K562 (cell line): ENCODE results near the gene RBM5. TPM values are rescaled to one million over a fixed set of nuclear protein-coding genes. Genes with fewer than 3 reads are reported as not detected.

Source experiments
- ATAC-seq: fragments of 200-7000 bp; cut with Tn5 transposase; 3 replicates; pipeline ENCODE4 v1.9.1; 2020; ENCODE audit warnings: moderate library complexity
- BruUV-seq: library from RNA; stranded (reverse); fragments of 400-500 nt; replicated peaks from 2 replicates; lab custom pipeline; 2021; lab: Mats Ljungman, UMichigan
- CTCF ChIA-PET: fragments of 300-600 bp; formaldehyde crosslinking; extraction: SDS; loops from one replicate; lab custom pipeline; 2021; ENCODE audit warnings: low intra/inter-chr PET ratio; lab: Yijun Ruan, JAX
- POLR2A ChIA-PET: fragments of 300-600, 350-650 bp; sonication (Branson Sonifier 250); formaldehyde crosslinking; extraction: SDS; loops from one replicate; lab custom pipeline; 2021; ENCODE audit warnings: antibody characterized with exemption, inconsistent platforms; lab: Yijun Ruan, JAX
- DNase-seq, 4 experiments: peaks; one replicate each; pipeline versions ENCODE4 v3.0.0 to v3.0.0-alpha.2; 2011 to 2018; ENCODE audit warnings: low spot score in 3 of 4, mixed read lengths in 3 of 4; ENCODE audit errors: extremely low read depth in 1 of 4
- FAIRE-seq: peaks from 2 replicates; lab custom pipeline; 2011; peaks lifted over from hg19 to GRCh38; lab: Jason Lieb, UNC
- H2AFZ ChIP-seq: 2 replicates; pipeline ENCODE4 v1.6.0; 2011; ENCODE audit warnings: low read depth, low read length, control low read depth, inconsistent platforms
- H3K27ac ChIP-seq: fragments of 200-600 bp; 3 replicates; pipeline ENCODE4 v1.8.0; 2011; ENCODE audit warnings: low read depth, mild to moderate bottlenecking, control low read depth, inconsistent platforms, low read length, moderate library complexity, mixed read lengths; ENCODE audit errors: extremely low read depth
- H3K27me3 ChIP-seq, 2 experiments: fragments of 300-600 bp in 1 of 2; 2 replicates in 1 of 2; 3 replicates in 1 of 2; pipeline versions ENCODE4 v1.6.0 to v1.8.0; 2011; ENCODE audit warnings: inconsistent platforms in 2 of 2, low read length in 2 of 2, mild to moderate bottlenecking in 1 of 2, mixed read lengths in 1 of 2, moderate library complexity in 1 of 2; ENCODE audit not compliant: control insufficient read depth in 2 of 2, insufficient read depth in 2 of 2
- H3K36me3 ChIP-seq: fragments of 300-600 bp; 3 replicates; pipeline ENCODE4 v1.8.0; 2011; ENCODE audit warnings: mild to moderate bottlenecking, low read length, inconsistent platforms; ENCODE audit not compliant: control insufficient read depth, insufficient read depth
- H3K4me1 ChIP-seq, 2 experiments: fragments of 200-600 bp in 1 of 2; replicated peaks in 1 of 2; 2 replicates in 1 of 2; 3 replicates in 1 of 2; pipeline versions ENCODE4 v1.5.1 to v1.8.0; 2011; ENCODE audit warnings: inconsistent platforms in 2 of 2, low read length in 2 of 2, mild to moderate bottlenecking in 1 of 2, mixed read lengths in 1 of 2, moderate library complexity in 1 of 2; ENCODE audit not compliant: control insufficient read depth in 2 of 2, insufficient read depth in 2 of 2
- H3K4me2 ChIP-seq: 2 replicates; pipeline ENCODE4 v1.6.1; 2011; ENCODE audit warnings: low read length, control low read depth, inconsistent platforms, mixed read lengths; ENCODE audit not compliant: insufficient read depth
- H3K4me3 ChIP-seq: fragments of 200-600 bp; sonication (generic), shearing (Covaris generic); 2 replicates; pipeline ENCODE4 v1.5.1; 2016; ENCODE audit warnings: control low read depth, inconsistent platforms
- H3K79me2 ChIP-seq: fragments of 200-600 bp; 3 replicates; pipeline ENCODE4 v1.8.0; 2011; ENCODE audit warnings: low read length, inconsistent platforms; ENCODE audit not compliant: control insufficient read depth, insufficient read depth
- H3K9ac ChIP-seq, 2 experiments: 2 replicates each; pipeline versions ENCODE4 v1.6.0 to v1.6.1; 2011; ENCODE audit warnings: low read depth in 2 of 2, low read length in 2 of 2, control low read depth in 1 of 2, inconsistent platforms in 1 of 2, mild to moderate bottlenecking in 1 of 2, mixed read lengths in 1 of 2; ENCODE audit not compliant: insufficient read depth in 1 of 2
- H3K9me1 ChIP-seq: one replicate; pipeline ENCODE4 v1.6.0; 2011; ENCODE audit warnings: inconsistent platforms, mild to moderate bottlenecking, low read length, moderate library complexity; ENCODE audit not compliant: control insufficient read depth, insufficient read depth
- H3K9me3 ChIP-seq: replicated peaks from 2 replicates; pipeline ENCODE4 v1.5.1; 2011; ENCODE audit warnings: low read depth, low read length, inconsistent platforms; ENCODE audit not compliant: control insufficient read depth, insufficient read depth
- H4K20me1 ChIP-seq: replicated peaks from 2 replicates; pipeline ENCODE4 v1.6.1; 2011; ENCODE audit warnings: low read length, inconsistent platforms, mixed read lengths; ENCODE audit not compliant: control insufficient read depth, insufficient read depth
- ARID3A ChIP-seq: IDR thresholded peaks from 2 replicates; pipeline ENCODE4 v1.6.1; 2012; ENCODE audit warnings: low read depth, low read length, improper control_type of control experiment, borderline replicate concordance
- BHLHE40 ChIP-seq: IDR thresholded peaks from 2 replicates; pipeline ENCODE4 v1.6.1; 2011; ENCODE audit warnings: low read length, improper control_type of control experiment
- CC2D1A ChIP-seq: fragments of 450-650 bp; IDR thresholded peaks from 2 replicates; pipeline ENCODE4 v1.6.1; 2017; ENCODE audit warnings: mild to moderate bottlenecking
- CCNT2 ChIP-seq: IDR thresholded peaks from 2 replicates; pipeline ENCODE4 v1.6.1; 2011; ENCODE audit warnings: borderline replicate concordance, low read depth, mild to moderate bottlenecking, moderate library complexity, mixed read lengths, low read length; ENCODE audit not compliant: insufficient read length; ENCODE audit errors: extremely low read depth
- FOXJ2 ChIP-seq: fragments of 200-800 bp; sonication (Bioruptor generic); IDR thresholded peaks from 2 replicates; pipeline ENCODE4 v1.6.1; 2016; ENCODE audit warnings: missing genetic modification characterization, missing compliant biosample characterization
- HOXB6 ChIP-seq: fragments of 250-450 bp; sonication (Bioruptor Pico); IDR thresholded peaks from 2 replicates; pipeline ENCODE4 v1.5.1; 2022; ENCODE audit warnings: mild to moderate bottlenecking, borderline replicate concordance
- JUNB ChIP-seq: fragments of 450-650 bp; formaldehyde crosslinking; conservative IDR thresholded peaks from 2 replicates; pipeline ENCODE4 v1.4.0; 2020; ENCODE audit warnings: mild to moderate bottlenecking
- KAT7 ChIP-seq: sonication (generic); formaldehyde crosslinking; IDR thresholded peaks from 2 replicates; pipeline ENCODE4 v1.8.0; 2022; ENCODE audit warnings: missing genetic modification reagents, mild to moderate bottlenecking, borderline replicate concordance
- NFRKB ChIP-seq: fragments of 450-650 bp; IDR thresholded peaks from 2 replicates; pipeline ENCODE4 v1.6.1; 2016; ENCODE audit warnings: low read depth
- NR2F6 ChIP-seq: fragments of 450-650 bp; formaldehyde crosslinking; IDR thresholded peaks from 2 replicates; pipeline ENCODE4 v1.4.0; 2020; ENCODE audit warnings: mild to moderate bottlenecking
- PREB ChIP-seq: sonication (generic); formaldehyde crosslinking; IDR thresholded peaks from 2 replicates; pipeline ENCODE4 v1.8.1; 2023; ENCODE audit warnings: mild to moderate bottlenecking, missing genetic modification reagents
- SAFB2 ChIP-seq: fragments of 200-400 bp; formaldehyde crosslinking; IDR thresholded peaks from 2 replicates; pipeline ENCODE4 v1.6.1; 2018; ENCODE audit warnings: borderline replicate concordance, low read length, low read depth, moderate library complexity; ENCODE audit not compliant: severe bottlenecking
- THAP7 ChIP-seq: fragments of 250-450 bp; sonication (Bioruptor Pico); IDR thresholded peaks from 2 replicates; pipeline ENCODE4 v1.5.0; 2021
- THRA ChIP-seq: fragments of 450-650 bp; IDR thresholded peaks from 2 replicates; pipeline ENCODE4 v1.6.1; 2017; ENCODE audit warnings: mild to moderate bottlenecking, moderate library complexity
- ZBTB1 ChIP-seq: sonication (generic); formaldehyde crosslinking; IDR thresholded peaks from 2 replicates; pipeline ENCODE4 v1.8.1; 2023; ENCODE audit warnings: missing genetic modification reagents, low read depth, mild to moderate bottlenecking, borderline replicate concordance
- ZNF740 ChIP-seq, 3 experiments: fragments of 200-800 bp in 1 of 3; sonication (Bioruptor generic) in 1 of 3; sonication (generic) in 1 of 3; formaldehyde crosslinking in 1 of 3; IDR thresholded peaks; 2 replicates each; pipeline versions ENCODE4 v1.6.1 to v1.8.0; 2016 to 2022; ENCODE audit warnings: mild to moderate bottlenecking in 2 of 3, missing compliant biosample characterization in 2 of 3, missing genetic modification characterization in 2 of 3, missing genetic modification reagents in 1 of 3
- WGBS: fragments of 100-300 bp; shearing (Covaris generic); methylation state at CpG from one replicate; pipeline ENCODE4 v1.1.6; 2016; ENCODE audit warnings: low coverage, mixed read lengths; ENCODE audit not compliant: insufficient coverage; ENCODE audit errors: missing lambda C conversion rate; 5-methylcytosine and 5-hydroxymethylcytosine counted together
- in situ Hi-C: fragments of 300-500 bp; cut with MboI; formaldehyde crosslinking; loops from 4 replicates; pipeline ENCODE4 v1.15.0; 2018; ENCODE audit warnings: inconsistent platforms, mixed read lengths
- intact Hi-C: fragments of 100-400 bp; cut with micrococcal nuclease; formaldehyde crosslinking; loops from 2 replicates; pipeline ENCODE4 v1.14.2; 2022
- polyA plus RNA-seq, 8 experiments: library from polyadenylated mRNA; depleted of rRNA in 4 of 8; stranded (reverse) in 5 of 8; unstranded in 3 of 8; fragments of >200 nt; fragmentation: Nextera tagmentation in 2 of 8; fragmentation: Illumina TruSeq in 1 of 8; extraction: Ambion mirVana in 2 of 8; extraction: Trizol in 1 of 8; gene quantifications; 2 replicates each; pipeline versions ENCODE4 v1.2.1 to v1.2.3, GENCODE V29; 2011 to 2014; ENCODE audit warnings: inconsistent platforms in 1 of 8, missing spikeins in 1 of 8
- total RNA-seq, 7 experiments: library from RNA; depleted of rRNA in 6 of 7; stranded (reverse); fragments of >200 nt in 6 of 7; fragmentation: Illumina TruSeq in 2 of 7; extraction: Trizol in 2 of 7; gene quantifications; 2 replicates each; pipeline versions ENCODE4 v1.2.1 to v1.2.3, GENCODE V29; 2011 to 2021; ENCODE audit warnings: low replicate concordance in 1 of 7

The RBM5 gene
- total and polyA plus RNA-seq, 9 of the 15 experiments (the other 6 are each of a cell fraction or from before 2014, with no cell fraction given), result 24.5 to 153 (median 81.6) TPM

GRCh38 chr3:50168388-50168787, 79.7 kb downstream of the RBM5 start:
- DNase-seq, result no peak
- no peaks in the 10 kb centered on the region for H3K9me3 ChIP-seq
- H4K20me1 ChIP-seq, result 0 out of 2 replicates have a peak, but pooled peaks cover 2% of the 10 kb centered on the region
- H3K4me3 ChIP-seq, result no peak overlapping the region
- no peak overlapping the region for H3K4me2 ChIP-seq
- intact Hi-C loops (no loop called here), in situ Hi-C loops (no loop called here)
- H3K79me2 ChIP-seq, result no peaks in the 10 kb centered on the region
- H3K9ac ChIP-seq, result no peak overlapping the region
- no TSS peak for BruUV-seq
- H2AFZ ChIP-seq, result no peak overlapping the region
- 38% methylated on average over 8 of the region's 9 CpGs for WGBS
- no peaks in the 10 kb centered on the region for H3K9me1 ChIP-seq
- ChIA-PET CTCF (no interaction called here), POLR2A (no interaction called here)
- H3K36me3 ChIP-seq, result no peaks in the 10 kb centered on the region
- no peaks in the 10 kb centered on the region for H3K27me3 ChIP-seq
- H3K27ac ChIP-seq, result no peak overlapping the region
- TF ChIP-seq PREB (no peak), SAFB2 (no peak), HOXB6 (CRISPR knock-in tag) (no peak), FOXJ2 (tag) (no peak), BHLHE40 (no peak), ARID3A (no peak), ZNF740 (CRISPR knock-in tag; IDR thresholded peaks at IDR 0.05) (no peak), ZNF740 (tag; IDR thresholded peaks at IDR 0.05) (no peak), KAT7 (CRISPR knock-in tag) (no peak), THRA (no peak), THAP7 (no peak), NFRKB (no peak), CCNT2 (no peak), CC2D1A (no peak), NR2F6 (CRISPR knock-in tag) (no peak), ZBTB1 (CRISPR knock-in tag) (no peak), JUNB (no peak)
- no peak for ATAC-seq
- no peak for FAIRE-seq
- H3K4me1 ChIP-seq, result peaks cover 0 to 33% of the 10 kb centered on the region in 2 experiments; a peak in 3 of 5 replicates
